PC-9 (cell line): ENCODE data around the gene SND1.

Source experiments
- EZH2 ChIP-seq: fragments of 200-600 bp; sonication (generic); IDR thresholded peaks from 2 replicates; pipeline ENCODE4 v1.8.0; 2017; ENCODE audit warnings: antibody characterized with exemption, low read depth
- TF ChIP-seq, protein P1 (sequence below): fragments of 200-600 bp; sonication (generic); conservative IDR thresholded peaks from 2 replicates; pipeline ENCODE4 v1.6.1; 2017; ENCODE audit warnings: mixed run types, antibody characterized with exemption, mild to moderate bottlenecking, moderate library complexity

DNA sequence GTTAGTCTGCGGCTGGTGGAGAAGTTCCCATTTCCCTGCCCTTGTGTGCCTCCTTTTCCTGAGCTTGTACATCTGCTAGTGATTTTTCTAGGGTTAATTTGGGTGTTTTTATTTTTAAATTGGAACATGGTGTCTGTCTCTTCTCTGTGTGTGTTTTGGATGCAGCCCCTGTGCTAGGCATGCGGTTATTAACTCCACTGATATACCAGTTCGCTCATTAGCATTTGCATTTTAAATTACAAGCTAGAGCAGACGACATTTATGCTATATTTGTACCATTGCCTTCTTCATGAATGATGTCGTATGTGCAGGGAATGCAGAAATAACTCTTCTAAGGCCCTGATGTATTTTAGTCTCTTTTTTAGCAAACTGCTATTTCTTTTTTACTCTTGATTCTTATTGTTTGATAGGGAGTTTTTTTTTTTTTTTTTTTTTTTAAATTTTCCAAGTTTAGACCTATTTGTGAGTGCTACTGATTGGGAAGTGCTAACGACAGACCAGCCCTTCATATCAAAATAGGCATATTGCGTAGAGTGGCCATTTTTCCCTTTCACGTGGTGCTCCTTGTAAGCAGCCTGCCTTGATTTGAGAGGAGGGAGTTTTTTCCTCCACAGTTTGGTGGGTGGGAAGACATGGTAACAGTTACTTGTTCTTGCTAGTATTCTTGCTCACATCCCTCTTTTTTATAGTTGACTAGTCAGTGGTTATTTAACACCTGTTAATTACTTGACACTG lies 289.6 kb downstream of the SND1 start:
- TF ChIP-seq, protein P1, sequence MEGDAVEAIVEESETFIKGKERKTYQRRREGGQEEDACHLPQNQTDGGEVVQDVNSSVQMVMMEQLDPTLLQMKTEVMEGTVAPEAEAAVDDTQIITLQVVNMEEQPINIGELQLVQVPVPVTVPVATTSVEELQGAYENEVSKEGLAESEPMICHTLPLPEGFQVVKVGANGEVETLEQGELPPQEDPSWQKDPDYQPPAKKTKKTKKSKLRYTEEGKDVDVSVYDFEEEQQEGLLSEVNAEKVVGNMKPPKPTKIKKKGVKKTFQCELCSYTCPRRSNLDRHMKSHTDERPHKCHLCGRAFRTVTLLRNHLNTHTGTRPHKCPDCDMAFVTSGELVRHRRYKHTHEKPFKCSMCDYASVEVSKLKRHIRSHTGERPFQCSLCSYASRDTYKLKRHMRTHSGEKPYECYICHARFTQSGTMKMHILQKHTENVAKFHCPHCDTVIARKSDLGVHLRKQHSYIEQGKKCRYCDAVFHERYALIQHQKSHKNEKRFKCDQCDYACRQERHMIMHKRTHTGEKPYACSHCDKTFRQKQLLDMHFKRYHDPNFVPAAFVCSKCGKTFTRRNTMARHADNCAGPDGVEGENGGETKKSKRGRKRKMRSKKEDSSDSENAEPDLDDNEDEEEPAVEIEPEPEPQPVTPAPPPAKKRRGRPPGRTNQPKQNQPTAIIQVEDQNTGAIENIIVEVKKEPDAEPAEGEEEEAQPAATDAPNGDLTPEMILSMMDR = no peak
- no peak for TF ChIP-seq EZH2
